ENCODE results near the gene PHF24.
"Not testable (repeated sequence)": the region's sequence is repeated elsewhere in the genome, so short reads cannot be mapped to it uniquely, and the experiment has no call there.

Gene PHF24

GRCh38 chr9:35000535-35001284, 42.6 kb downstream of the PHF24 start:
- FAIRE-seq = no peak
- TF ChIP-seq CTCF (IDR thresholded peaks at IDR 0.05; ENCODE audit: insufficient read depth, missing control alignments) = no peak

GRCh38 chr9:35001285-35001677, 43.2 kb downstream of the PHF24 start:
- DNase-seq (ENCODE audit: insufficient read length, low spot score) (no peak), FAIRE-seq (no peak)
- no peak for TF ChIP-seq CTCF (IDR thresholded peaks at IDR 0.05; ENCODE audit: insufficient read depth, missing control alignments)

More at GRCh38 chr9:35000535-35001284, 42.6 kb downstream of the PHF24 start:
- DNase-seq (ENCODE audit: insufficient read length, low spot score) = no peak

- TF ChIP-seq CTCF (IDR thresholded peaks at IDR 0.05; ENCODE audit: insufficient read depth, missing control alignments) = no peak
- no peak for DNase-seq (ENCODE audit: insufficient read length, low spot score)
- FAIRE-seq = no peak
These were observed 43.9 kb downstream of the PHF24 start for GRCh38 chr9:35001803-35002502.

- no peak for TF ChIP-seq CTCF (IDR thresholded peaks at IDR 0.05; ENCODE audit: insufficient read depth, missing control alignments)
- FAIRE-seq (no peak), DNase-seq (ENCODE audit: insufficient read length, low spot score) (no peak)
These were observed 44.5 kb downstream of the PHF24 start for GRCh38 chr9:35002623-35003022.

GRCh38 chr9:35004299-35004698, 46.2 kb downstream of the PHF24 start:
- not testable (repeated sequence) for DNase-seq (ENCODE audit: insufficient read length, low spot score); FAIRE-seq

- TF ChIP-seq CTCF (IDR thresholded peaks at IDR 0.05; ENCODE audit: insufficient read depth, missing control alignments) = no peak
- no peak for DNase-seq (ENCODE audit: insufficient read length, low spot score)
- no peak for FAIRE-seq
These were observed 52.4 kb downstream of the PHF24 start for GRCh38 chr9:35010351-35010958.

- no peak for FAIRE-seq
- TF ChIP-seq CTCF (IDR thresholded peaks at IDR 0.05; ENCODE audit: insufficient read depth, missing control alignments) = no peak
- DNase-seq (ENCODE audit: insufficient read length, low spot score) = no peak
These were observed 56.4 kb downstream of the PHF24 start for GRCh38 chr9:35014517-35014916.

GRCh38 chr9:35023443-35023842, 65.4 kb downstream of the PHF24 start:
- FAIRE-seq; DNase-seq (ENCODE audit: insufficient read length, low spot score): not testable (repeated sequence)
